Measurements from ENCODE around the gene PM20D2. TPM values are rescaled to one million over a fixed set of nuclear protein-coding genes. Genes with fewer than 3 reads are reported as not detected.
A peak's percentile ranks its signal among the peaks of the same experiment; 100 is the strongest.

PM20D2 gene
- total and polyA plus RNA-seq, 2 of the 13 experiments (the other 11 are each of a cell fraction or from before 2014, with no cell fraction given): 13.3 to 26.3 TPM

GRCh38 chr6:89145956-89146717 lies at the start of gene PM20D2 (continued):
- TF ChIP-seq ARID2 (CRISPR knock-in tag; IDR thresholded peaks at IDR 0.05; ENCODE audit: borderline replicate concordance) (peak; percentile 86; the same call in 1 of the 2 replicates), RAD21 (CRISPR knock-in tag; IDR thresholded peaks at IDR 0.05) (peak; percentile 42), ETV5 (CRISPR knock-in tag; IDR thresholded peaks at IDR 0.05; ENCODE audit: borderline replicate concordance) (no peak), MYPOP (CRISPR knock-in tag; IDR thresholded peaks at IDR 0.05) (peak; percentile 95), ZNF20 (CRISPR knock-in tag; IDR thresholded peaks at IDR 0.05) (no peak), CCDC6 (CRISPR knock-in tag; IDR thresholded peaks at IDR 0.05) (peak; percentile 97), ZNF407 (CRISPR knock-in tag; IDR thresholded peaks at IDR 0.05; ENCODE audit: not compliant biosample characterization) (peak; percentile 95), KLF11 (CRISPR knock-in tag; IDR thresholded peaks at IDR 0.05) (no peak; the same call in 1 of the 2 replicates), MBNL3 (CRISPR knock-in tag; conservative IDR thresholded peaks at IDR 0.05) (no peak), ATAD3A (CRISPR knock-in tag; IDR thresholded peaks at IDR 0.05) (no peak; the same call in 1 of the 2 replicates), ZBTB7A (CRISPR knock-in tag; IDR thresholded peaks at IDR 0.05) (peak; percentile 33; the same call in 1 of the 2 replicates), HNF1B (CRISPR knock-in tag; IDR thresholded peaks at IDR 0.05) (no peak), HMG20A (CRISPR knock-in tag; IDR thresholded peaks at IDR 0.05; ENCODE audit: borderline replicate concordance) (no peak), RARG (CRISPR knock-in tag; IDR thresholded peaks at IDR 0.05; ENCODE audit: low read depth) (no peak)

All from HepG2 (cell line).